CD4-positive, alpha-beta T cell treated with Interleukin-15 for 1 hour (primary cell): Measurements from ENCODE around the gene MGA.
"Not testable (repeated sequence)": the region's sequence is repeated elsewhere in the genome, so short reads cannot be mapped to it uniquely, and the experiment has no call there.

ENCODE experiments used
- DNase-seq: peaks from one replicate; pipeline ENCODE4 v3.0.0-alpha.2; 2020

The MGA gene

GRCh38 chr15:41728061-41728460, 67.9 kb downstream of the MGA start:
- DNase-seq: not testable (repeated sequence)

GRCh38 chr15:41730543-41730942, 70.3 kb downstream of the MGA start:
- no peak for DNase-seq

DNA sequence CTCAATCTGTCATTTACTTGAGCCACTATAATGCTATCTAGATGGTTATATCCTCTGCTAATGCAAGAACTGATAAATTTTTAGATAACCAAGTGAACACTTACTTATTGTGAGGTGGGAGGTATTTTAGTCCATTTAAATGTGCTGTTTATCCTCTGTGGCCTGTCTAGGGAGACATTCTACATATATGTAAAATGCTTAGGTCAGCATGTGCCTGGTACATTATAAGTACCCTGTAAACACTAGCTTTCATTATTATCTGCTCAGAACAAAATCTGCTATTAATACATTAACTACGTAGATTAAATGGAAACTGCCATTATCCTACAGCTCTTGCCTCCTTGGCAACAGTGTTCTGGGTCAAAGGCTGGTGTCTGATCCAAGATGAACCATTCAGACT, 72.3 kb downstream of the MGA start:
- no peak for DNase-seq

GRCh38 chr15:41734079-41734478, 73.9 kb downstream of the MGA start:
- no peak for DNase-seq

- DNase-seq: no peak
These were observed 74.8 kb downstream of the MGA start for GRCh38 chr15:41735046-41735445.

- not testable (repeated sequence) for DNase-seq
These were observed 75.3 kb downstream of the MGA start for GRCh38 chr15:41735492-41735891.

GRCh38 chr15:41746802-41747201, 86.6 kb downstream of the MGA start:
- DNase-seq: no peak

DNA sequence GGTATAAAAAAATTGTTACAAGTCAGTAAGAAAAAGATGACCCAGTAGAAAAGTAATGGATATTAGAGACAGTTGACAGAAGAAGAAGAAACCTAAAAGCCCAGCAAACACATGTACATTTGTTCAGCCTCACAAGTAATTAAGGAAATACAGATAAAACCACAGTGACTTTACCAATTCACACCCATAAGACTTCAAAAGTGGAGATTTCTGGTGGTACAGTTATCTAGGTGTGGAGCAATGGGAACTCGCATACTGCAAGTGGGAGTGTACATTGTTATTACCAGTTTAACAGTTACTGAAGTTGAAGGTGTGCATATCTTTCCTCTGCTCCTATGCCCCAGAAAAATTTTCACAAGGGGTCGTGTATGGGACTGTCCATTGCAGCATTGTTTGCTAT, 96.0 kb downstream of the MGA start:
- DNase-seq: no peak

- peak; percentile 66 for DNase-seq
These were observed 112.6 kb downstream of the MGA start for GRCh38 chr15:41772720-41773331.

DNA sequence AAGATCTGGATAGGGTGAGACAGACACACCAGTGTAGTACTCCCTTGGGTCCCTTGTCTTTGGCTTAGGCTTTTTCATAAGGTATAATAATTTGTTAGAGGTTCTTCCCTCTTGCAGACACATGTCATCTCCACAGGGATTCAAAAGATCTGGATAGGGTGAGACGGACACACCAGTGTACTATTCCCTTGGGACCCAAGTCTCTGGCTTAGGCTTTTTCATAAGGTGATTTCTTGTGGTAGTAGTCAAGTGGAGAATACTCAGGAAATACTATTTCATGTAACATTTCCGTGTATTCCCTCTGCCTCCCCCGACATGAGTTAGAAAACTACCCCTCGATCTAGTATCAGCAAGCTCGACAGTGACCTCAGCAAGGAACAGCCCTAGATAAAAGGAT, 113.1 kb downstream of the MGA start:
- no peak for DNase-seq

GRCh38 chr15:41773729-41774061, 113.5 kb downstream of the MGA start:
- no peak for DNase-seq

DNA sequence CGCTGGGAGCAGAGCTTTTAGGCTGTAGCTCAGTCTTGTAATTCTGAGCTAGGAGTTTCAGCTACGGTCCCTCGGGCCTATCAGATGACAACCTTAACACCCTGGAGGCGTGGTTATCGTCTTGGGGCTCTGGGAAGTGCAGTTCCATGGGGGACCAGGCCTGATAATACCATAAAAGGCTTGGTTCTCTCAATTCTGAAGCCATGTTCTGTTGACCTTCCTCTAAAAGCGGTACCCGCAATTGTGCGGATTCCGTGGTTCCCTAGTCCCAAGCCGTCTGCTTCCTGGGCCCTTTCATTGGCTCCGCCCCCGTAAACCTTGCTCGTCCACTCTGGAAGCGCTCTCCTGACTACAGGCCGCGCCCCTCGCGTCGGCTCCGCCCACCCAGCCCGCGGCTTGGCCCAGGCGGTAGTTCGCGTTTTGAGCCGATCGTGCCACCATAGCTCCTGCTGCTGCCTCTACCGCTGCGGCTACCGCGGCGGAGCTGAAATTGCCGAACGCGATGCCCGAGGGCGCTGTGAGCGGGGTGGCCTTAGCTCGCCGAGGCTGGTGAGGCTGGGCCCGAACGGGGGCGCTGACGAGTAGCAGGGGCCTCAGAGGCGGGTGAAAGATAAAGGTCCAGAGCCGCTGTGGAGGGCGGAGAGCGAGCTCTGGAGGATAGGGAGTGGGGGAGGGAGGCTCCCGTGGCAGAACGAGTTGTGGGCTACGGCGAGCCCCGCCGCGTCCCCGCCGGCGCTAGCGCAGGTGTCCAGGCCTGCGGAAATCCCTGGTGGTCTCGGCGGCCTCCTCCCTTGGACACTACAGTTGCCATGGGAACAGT, 114.1 kb downstream of the MGA start, which contains the start of gene MAPKBP1:
Gene MAPKBP1 (plus strand): TSS at position 423 of the 820 bp plus-strand sequence. CDS start 792 bp downstream, outside the sequence.
- DNase-seq: peak; percentile 98

GRCh38 chr15:41774882-41775417, 114.7 kb downstream of the MGA start:
- no peak for DNase-seq

GRCh38 chr15:41775651-41776050, 115.4 kb downstream of the MGA start:
- DNase-seq: no peak

- DNase-seq: no peak
These were observed 117.3 kb downstream of the MGA start for GRCh38 chr15:41777421-41777973.

GRCh38 chr15:41778521-41778920, 118.3 kb downstream of the MGA start:
- DNase-seq: no peak

- no peak for DNase-seq
These were observed 119.5 kb downstream of the MGA start for GRCh38 chr15:41779662-41780157.

GRCh38 chr15:41780266-41780665, 120.1 kb downstream of the MGA start:
- no peak for DNase-seq

GRCh38 chr15:41780727-41781126, 120.5 kb downstream of the MGA start:
- no peak for DNase-seq

- DNase-seq: no peak
These were observed 122.4 kb downstream of the MGA start for GRCh38 chr15:41782371-41783282.

- DNase-seq: no peak
These were observed 123.1 kb downstream of the MGA start for GRCh38 chr15:41783296-41783695.

- DNase-seq: no peak
These were observed 128.1 kb downstream of the MGA start for GRCh38 chr15:41788262-41788661.

DNA sequence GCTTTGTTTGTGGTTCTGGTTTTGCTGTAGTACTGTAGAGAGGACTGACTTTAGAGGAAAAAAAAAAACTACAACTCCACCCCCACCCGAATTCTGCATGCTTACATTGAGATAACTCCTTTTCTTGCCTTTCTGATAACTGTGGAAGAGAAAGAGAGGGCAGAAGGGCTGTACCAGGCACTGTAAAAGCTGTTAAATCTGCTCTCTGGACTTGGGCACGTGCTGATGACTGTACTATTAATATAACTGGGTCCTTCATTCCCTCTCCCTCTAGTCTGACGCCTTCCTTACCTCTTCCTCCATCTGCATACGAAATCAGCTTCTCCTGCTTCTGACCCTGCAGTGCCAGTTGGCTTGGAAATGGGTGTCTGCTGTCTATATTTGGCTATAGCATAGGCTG, 129.0 kb downstream of the MGA start:
- no peak for DNase-seq
